ENCODE data around the gene FGF21.

DNA sequence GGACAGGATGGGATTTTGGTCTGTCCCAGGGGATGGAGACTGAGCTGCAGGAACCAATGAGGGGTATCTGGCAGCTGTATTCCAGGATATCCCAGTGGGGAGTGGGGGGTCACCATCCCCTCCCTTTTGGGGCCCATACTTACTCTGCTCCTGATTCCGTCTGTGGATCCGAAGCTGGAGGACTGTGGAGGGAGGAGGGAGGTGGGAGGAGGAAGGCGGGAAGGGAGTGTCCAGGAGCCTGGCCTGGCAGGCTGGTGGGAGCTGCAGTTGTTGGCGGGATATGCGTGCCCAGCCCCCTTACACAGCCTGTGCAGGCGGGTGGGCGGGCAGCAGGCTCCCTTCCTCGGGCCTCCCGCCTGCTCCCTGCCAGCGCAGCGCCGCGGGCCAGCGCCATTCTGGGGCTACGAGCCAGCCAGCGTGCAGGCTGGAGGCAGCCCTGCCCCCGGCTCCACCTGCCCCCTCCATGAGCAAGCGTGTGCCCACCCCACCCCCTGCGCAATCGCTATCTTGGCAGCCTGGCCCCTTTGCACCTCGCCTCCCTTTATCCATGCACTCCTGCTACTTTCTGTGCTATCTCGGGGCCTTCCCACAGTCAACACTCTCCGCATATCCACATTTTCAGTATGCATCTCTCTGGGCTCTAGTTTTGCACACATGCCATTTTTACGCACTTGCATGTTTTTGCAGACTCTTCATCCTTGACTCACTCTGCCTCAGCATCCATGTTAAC, 38.6 kb upstream of the FGF21 start:
- no peak for TF ChIP-seq SUZ12 (IDR thresholded peaks at IDR 0.05; ENCODE audit: extremely low read depth, insufficient read depth, insufficient read length)
- TF ChIP-seq ZNF274 (IDR thresholded peaks at IDR 0.05; ENCODE audit: low read depth, low read length), result no peak
- no peak for TF ChIP-seq YY1 (IDR thresholded peaks at IDR 0.05; ENCODE audit: insufficient read depth, insufficient read length)

Data from NT2/D1 (cell line).